Fibroblast of villous mesenchyme (primary cell): ENCODE measurements around the gene KCNC3. TPM values are rescaled to one million over a fixed set of nuclear protein-coding genes. Genes with fewer than 3 reads are reported as not detected.

Experiments
- DNase-seq: peaks from one replicate; pipeline ENCODE4 v3.0.0-alpha.2; 2010; ENCODE audit warnings: low read depth
- H3K4me3 ChIP-seq: 2 replicates; pipeline ENCODE4 v1.5.1; 2011; ENCODE audit warnings: low read depth, mild to moderate bottlenecking, low read length
- CTCF ChIP-seq: IDR thresholded peaks from 2 replicates; pipeline ENCODE4 v1.5.1; 2012; ENCODE audit warnings: low read depth, mild to moderate bottlenecking, low read length; ENCODE audit not compliant: insufficient read depth
- total RNA-seq: library from RNA; depleted of rRNA; stranded (reverse); fragments of >200 nt; gene quantifications from 2 replicates; pipeline ENCODE4 v1.2.3, GENCODE V29; 2012

KCNC3 gene
- total RNA-seq, 1 donor = not detected

GRCh38 chr19:50371914-50372475 lies 42.8 kb upstream of the KCNC3 start:
- no peak for DNase-seq
- H3K4me3 ChIP-seq = no peak overlapping the region
- no peak for TF ChIP-seq CTCF

- TF ChIP-seq CTCF = peak; percentile 88
- peak overlapping the region; percentile 84 for H3K4me3 ChIP-seq
- DNase-seq = peak; percentile 87
These were observed 39.7 kb upstream of the KCNC3 start for GRCh38 chr19:50368649-50369570.

- no peak for DNase-seq
- H3K4me3 ChIP-seq = no peak within 1 kb of the TSS
- no peak for TF ChIP-seq CTCF
These were observed 36.5 kb upstream of the KCNC3 start, which contains the start of gene NAPSA for GRCh38 chr19:50365434-50366306. Gene NAPSA (minus strand): TSS chr19:50365639. CDS start chr19:50365621, 18 bp downstream.

- TF ChIP-seq CTCF = no peak
- no peak for DNase-seq
These were observed 33.7 kb upstream of the KCNC3 start for GRCh38 chr19:50362656-50363424.

GRCh38 chr19:50362030-50362412 lies 32.8 kb upstream of the KCNC3 start:
- no peak for TF ChIP-seq CTCF
- no peak for DNase-seq
- no peak overlapping the region for H3K4me3 ChIP-seq

More at GRCh38 chr19:50362656-50363424, 33.7 kb upstream of the KCNC3 start:
- no peak overlapping the region for H3K4me3 ChIP-seq

- no peak for TF ChIP-seq CTCF
- no peak for DNase-seq
- no peak overlapping the region for H3K4me3 ChIP-seq
These were observed 32.3 kb upstream of the KCNC3 start for GRCh38 chr19:50361290-50362029.
